Medulla oblongata (tissue), 1 donor: ENCODE results near the gene CADM1.

Experiments used
- DNase-seq: peaks from one replicate; pipeline ENCODE4 v3.0.0-alpha.2; 2015; ENCODE audit errors: extremely low spot score

The CADM1 gene

DNA sequence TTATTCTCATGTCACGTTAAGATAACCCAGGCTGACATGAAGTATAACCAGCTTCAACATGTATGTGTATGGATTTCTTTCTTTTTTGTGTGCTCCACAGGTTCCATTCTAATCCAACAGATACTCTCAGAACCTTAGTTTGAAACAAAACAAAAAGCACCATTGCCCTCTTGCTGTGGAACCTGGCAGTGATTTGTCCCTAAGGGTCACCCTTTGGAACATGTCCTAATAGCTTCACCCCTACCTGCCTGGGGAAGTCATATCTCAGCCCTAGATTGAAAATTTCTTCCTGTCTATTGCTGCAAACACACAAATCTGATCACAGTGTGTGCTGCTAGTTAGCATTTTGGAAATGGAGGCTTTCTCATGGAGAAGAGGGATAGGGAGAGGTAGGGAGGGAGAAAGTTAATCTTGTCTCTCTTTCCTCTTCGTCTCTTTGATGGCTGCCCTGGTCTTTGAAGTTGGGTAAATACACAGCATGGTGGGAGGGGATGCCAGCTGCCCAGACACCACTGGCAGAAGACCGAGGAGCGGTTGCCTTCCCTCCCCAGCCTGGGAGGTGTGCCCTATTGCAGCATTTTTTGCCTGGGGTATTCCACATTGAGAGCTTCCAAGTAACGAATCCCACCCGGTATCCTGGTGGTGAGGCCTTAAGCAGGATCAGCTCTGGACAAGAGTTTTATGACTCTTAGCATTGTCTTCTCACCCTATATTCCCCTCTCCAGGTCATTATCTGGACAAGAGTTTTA lies 11.6 kb upstream of the CADM1 start:
- DNase-seq: no peak

GRCh38 chr11:115506954-115507675 lies 2.9 kb upstream of the CADM1 start:
- DNase-seq: no peak

DNA sequence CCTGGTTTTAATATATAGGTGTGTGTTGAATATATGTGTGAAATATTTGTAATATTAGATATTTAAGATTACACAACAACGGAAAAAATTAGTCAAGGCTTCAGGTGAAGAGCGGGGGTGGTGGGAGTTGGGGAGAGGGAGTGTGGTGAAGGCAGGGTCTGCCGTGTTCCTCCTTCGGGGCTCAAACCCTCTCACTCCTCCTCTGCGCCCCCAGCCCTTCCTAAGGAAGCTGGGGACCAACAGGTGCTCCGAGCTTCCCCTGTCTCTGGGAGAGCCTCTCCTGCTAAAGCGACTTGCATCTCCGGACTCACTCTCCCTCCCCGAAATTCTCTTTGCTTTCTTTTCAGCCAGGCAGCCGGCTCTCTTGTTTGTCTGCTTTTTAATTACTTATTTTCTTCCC lies 960 bp upstream of the CADM1 start:
- DNase-seq: peak; percentile 23

- DNase-seq: no peak
These were observed 334 bp downstream of the CADM1 start for GRCh38 chr11:115503886-115504275.

GRCh38 chr11:115503083-115503885 lies 931 bp downstream of the CADM1 start:
- peak; percentile 93 for DNase-seq

- DNase-seq: peak; percentile 18
These were observed 1.6 kb downstream of the CADM1 start for GRCh38 chr11:115502636-115503082.

GRCh38 chr11:115501893-115502589 lies 2.2 kb downstream of the CADM1 start:
- DNase-seq: peak; percentile 58

GRCh38 chr11:115501502-115501892 lies 2.7 kb downstream of the CADM1 start:
- peak; percentile 46 for DNase-seq

DNA sequence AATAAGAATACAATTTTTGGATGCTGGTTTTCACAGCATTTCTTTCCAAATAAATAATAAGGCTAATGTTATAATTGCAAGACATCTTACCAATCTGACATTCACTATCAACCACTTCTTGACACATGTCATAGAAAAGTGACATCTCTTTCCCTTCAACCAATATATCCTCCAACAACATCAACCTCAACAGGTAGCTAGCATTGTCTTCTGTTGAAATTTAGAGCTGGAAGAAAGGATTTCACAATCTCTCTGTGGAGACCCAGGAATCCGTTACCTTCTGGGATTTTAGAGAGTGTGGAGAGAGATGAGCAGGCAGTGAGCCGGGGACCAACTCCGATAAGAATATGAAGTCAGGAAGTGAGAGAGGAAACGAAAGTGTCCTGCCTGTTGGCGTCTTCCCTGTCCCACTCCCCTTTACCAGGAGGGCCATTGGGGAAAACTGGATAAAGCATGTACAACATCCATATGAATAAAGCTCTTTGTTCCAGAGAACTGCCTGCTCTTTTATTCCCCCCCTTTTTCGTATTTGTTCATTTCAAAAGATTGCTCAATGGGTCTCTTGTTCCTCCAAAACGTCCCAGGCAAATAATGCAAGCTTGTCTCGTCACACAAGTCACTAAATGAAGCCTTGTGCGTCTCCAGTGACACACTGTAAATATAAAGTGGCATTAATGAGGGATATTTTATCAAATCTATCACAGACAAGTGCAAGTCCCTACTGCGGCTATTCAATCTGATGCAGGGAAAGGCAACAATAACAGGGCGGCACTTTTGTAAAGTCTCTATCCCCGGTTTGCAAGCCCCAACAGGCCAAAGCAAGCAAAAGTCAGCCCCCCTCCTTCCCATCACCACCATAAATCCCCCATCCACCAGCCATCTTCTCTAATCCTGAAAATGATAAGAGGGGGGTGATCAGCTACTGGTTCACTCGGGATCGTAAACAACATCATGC lies 3.4 kb downstream of the CADM1 start:
- peak; percentile 95 for DNase-seq

GRCh38 chr11:115499891-115500290 lies 4.3 kb downstream of the CADM1 start:
- DNase-seq: peak; percentile 51

- DNase-seq: no peak
These were observed 4.9 kb downstream of the CADM1 start for GRCh38 chr11:115499241-115499799.

DNA sequence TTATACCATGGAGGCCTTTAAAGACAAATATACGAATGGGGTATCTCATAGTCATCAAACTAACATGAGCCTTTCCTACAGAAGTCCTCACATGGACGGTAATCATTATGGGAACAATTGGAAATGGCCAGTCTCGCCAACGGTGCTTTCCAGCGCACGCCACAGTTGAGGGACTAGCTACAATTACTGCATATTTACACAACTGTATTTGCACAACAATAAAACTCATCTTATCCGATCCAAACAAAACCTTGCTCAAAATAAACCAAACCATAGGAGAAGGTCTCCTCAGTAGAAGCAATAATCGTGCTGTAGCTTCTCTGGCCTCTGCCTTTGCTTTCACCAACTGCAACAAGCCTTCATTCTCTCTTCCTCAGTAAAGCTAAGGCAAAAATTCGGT lies 5.9 kb downstream of the CADM1 start:
- no peak for DNase-seq

GRCh38 chr11:115497303-115497702 lies 6.9 kb downstream of the CADM1 start:
- DNase-seq: no peak

GRCh38 chr11:115496892-115497291 lies 7.3 kb downstream of the CADM1 start:
- peak; percentile 46 for DNase-seq

GRCh38 chr11:115493905-115494304 lies 10.3 kb downstream of the CADM1 start:
- DNase-seq: no peak

DNA sequence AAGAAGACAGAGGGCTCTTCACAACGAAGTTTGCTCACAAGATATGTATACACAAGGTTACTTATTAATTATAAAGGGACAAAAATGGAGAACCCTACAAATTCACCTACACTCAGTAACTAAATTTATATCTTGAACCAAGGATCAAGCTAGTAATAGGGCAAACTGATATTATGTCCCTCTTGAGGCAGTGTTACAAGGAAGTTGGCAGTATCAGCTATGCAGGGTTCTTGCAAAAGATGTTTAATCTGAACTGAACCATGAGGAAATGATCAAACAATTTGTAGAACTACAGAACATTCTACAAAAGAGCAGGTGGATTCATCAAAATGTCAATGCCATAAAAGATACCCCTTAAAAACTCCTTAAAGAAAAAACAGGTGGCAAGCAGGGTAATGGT lies 10.7 kb downstream of the CADM1 start:
- DNase-seq: no peak

- DNase-seq: no peak
These were observed 14.7 kb downstream of the CADM1 start for GRCh38 chr11:115489466-115489865.

GRCh38 chr11:115488945-115489344 lies 15.3 kb downstream of the CADM1 start:
- DNase-seq: no peak

DNA sequence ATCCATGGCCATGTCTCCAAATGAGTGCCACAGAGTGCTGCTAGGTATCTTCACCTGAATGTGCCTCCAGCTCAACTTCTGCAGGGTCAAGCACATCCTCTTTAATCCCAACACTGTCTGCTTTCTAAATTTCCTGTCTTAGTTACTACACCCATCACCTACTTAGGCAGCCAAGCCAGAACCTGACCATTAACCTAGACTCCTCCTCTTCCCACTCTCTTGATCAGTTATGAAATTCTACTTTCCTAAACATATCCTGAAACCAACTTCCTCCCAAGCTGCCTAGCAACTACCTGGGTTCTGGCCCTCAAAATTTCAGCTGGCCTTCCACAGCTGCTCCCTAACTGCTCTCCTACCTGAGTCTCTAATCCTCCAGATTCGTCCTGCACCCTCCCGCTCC lies 22.7 kb downstream of the CADM1 start:
- DNase-seq: no peak

- no peak for DNase-seq
These were observed 23.6 kb downstream of the CADM1 start for GRCh38 chr11:115480611-115481010.
